ENCODE measurements around the gene DLX4.

Gene DLX4

DNA sequence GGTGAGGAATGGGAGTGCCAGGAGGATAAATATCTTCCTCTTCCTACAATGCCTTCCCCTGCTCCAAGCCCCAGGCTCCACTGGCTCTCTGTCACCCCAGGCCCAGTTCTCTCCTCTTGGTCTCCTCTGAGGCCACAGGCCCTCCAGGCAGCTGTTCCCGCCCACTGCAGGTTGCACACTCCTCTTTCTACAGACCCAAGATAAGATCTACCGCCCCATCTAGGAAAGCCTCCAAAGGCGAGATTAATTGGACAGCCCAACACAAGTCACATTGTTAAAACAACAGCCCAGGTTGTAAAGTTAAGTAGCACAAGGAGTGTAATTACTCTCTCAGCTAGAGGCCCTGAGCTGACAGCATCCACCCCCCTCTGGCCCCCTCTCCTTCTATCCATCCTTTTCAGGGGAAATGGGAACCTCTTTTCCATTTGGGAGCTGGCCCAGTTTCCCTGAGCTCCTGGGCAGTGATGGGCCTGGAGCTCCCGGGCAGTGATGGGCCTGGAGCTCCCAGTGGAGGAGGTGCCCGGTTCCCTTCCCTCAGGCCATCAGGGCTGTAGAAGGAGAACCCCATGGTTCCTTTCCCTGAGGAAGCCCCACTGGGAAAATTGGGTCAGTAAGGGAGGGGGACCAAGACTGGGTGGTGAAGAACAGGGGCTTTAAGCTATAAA, 7.3 kb downstream of the DLX4 start:
- TF ChIP-seq, protein P1, sequence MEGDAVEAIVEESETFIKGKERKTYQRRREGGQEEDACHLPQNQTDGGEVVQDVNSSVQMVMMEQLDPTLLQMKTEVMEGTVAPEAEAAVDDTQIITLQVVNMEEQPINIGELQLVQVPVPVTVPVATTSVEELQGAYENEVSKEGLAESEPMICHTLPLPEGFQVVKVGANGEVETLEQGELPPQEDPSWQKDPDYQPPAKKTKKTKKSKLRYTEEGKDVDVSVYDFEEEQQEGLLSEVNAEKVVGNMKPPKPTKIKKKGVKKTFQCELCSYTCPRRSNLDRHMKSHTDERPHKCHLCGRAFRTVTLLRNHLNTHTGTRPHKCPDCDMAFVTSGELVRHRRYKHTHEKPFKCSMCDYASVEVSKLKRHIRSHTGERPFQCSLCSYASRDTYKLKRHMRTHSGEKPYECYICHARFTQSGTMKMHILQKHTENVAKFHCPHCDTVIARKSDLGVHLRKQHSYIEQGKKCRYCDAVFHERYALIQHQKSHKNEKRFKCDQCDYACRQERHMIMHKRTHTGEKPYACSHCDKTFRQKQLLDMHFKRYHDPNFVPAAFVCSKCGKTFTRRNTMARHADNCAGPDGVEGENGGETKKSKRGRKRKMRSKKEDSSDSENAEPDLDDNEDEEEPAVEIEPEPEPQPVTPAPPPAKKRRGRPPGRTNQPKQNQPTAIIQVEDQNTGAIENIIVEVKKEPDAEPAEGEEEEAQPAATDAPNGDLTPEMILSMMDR (conservative IDR thresholded peaks at IDR 0.05): no peak
- H3K27ac ChIP-seq: no peak overlapping the region

DNA sequence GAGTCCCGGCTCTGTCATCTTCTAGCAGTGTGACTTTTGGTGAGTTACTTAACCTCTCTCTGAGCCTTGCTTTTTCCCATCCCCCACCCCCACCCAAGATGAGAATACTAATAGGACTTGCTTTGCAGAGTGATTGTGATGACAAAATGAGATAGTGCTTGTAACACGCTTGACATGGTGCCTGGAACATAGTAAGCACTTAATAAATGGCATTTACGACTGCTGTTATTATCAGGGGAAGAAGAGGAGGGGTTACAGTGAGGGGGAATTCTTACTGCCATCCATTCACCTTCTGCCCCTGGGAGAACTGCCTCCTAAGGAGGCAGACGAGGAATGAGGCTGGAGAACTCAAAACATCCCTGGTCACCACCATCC, 7.8 kb downstream of the DLX4 start:
- TF ChIP-seq, protein P1 (conservative IDR thresholded peaks at IDR 0.05): no peak
- no peak overlapping the region for H3K27ac ChIP-seq

DNA sequence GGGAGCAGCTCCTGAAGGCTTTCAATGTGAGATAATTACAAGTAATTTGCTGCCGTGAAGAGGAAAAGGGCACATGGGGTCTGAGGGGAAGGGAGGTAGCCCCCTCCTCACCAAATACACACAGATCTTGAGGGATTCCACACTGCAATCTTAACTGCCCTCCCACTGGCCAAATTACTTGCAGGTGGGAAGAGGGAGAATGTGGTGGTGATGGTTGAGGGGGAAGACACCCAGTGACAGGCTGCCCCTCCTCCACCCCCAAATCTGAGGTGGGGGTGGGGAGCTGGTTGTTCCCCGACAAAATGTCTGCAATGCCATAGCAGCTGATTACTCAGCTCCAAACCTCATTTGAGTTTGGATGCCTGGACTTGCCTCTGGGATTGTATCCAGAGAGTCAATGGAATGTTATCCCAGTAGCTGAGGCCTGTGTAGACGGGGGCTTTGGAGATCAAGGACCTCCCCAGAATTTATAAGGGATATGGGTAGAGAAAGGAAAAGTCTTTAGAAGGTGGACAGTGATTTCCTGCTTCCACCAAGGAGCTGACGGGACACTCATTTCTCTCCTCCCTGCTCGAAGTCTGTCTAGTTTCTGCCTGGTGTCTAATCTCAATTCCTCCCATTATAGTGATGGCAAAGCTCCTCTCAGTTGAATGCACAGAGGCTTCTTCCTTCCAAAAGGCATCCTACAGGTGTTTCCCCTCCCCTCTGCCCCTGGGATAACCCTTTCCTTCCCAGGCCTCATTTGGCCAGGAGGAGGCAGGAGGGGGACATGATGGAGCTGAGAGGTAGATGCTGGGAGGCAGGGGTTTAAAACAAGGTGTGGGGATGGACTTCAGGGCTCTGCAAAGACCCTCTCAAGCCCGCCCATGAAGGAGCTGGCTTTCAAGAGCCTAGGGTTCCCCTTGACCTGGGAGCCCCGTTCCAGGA, 8.7 kb downstream of the DLX4 start:
- TF ChIP-seq, protein P1 (conservative IDR thresholded peaks at IDR 0.05): no peak
- no peak overlapping the region for H3K27ac ChIP-seq

DNA sequence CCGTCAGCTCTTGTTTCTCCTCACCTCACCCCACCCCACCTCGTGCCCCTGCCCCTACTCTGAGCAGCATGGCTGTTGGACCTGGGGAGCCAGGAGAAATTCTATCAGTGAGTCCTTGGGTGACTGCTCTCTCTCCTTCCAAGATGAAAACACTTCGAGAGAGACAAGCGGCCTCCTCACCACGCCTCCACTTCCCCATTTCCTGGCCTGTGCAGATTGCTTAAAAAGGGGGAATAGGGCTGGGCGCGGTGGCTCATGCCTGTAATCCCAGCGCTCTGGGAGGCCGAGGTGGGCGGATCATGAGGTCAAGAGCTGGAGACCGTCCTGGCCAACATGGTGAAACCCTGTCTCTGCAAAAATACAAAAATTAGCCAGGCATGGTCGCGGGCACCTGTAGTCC, 9.5 kb downstream of the DLX4 start:
- TF ChIP-seq, protein P1 (conservative IDR thresholded peaks at IDR 0.05): no peak
- H3K27ac ChIP-seq: no peak overlapping the region

DNA sequence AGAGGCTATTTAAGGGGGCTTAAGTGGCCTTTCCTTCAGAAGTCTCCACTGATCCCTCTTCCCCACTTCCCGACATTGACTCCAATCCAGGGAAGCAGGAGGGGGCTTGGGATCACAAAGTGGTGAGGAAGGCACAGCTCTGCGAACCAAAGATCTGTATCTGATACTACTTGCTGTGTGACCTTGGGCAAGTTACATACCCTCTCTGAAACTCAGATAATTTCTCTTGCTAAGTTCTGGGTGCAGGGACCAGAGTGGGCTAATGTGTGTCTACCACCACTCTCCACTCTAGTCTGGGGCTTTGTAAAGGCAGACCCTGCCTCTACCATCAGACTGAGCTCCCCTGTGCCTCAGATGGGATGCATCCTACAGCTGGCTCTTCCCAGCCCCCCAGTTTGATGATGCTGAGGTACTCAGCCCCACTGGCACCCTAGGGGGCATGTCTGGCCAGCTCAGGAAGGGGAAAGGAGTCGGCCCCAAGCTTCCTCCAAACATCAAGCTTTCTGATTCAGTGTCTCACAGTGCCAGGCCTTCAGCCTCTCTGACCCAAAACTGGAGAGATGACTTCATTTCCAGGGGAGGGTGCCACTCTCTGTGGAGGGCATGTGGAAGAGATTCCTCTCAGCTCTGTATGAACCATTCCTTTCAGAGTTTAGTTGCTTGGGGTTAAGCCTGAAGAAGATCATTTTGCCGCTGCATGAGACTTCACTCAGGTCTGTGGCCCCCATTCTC, 10.9 kb downstream of the DLX4 start:
- H3K27ac ChIP-seq: no peak overlapping the region
- TF ChIP-seq, protein P1 (conservative IDR thresholded peaks at IDR 0.05): no peak

DNA sequence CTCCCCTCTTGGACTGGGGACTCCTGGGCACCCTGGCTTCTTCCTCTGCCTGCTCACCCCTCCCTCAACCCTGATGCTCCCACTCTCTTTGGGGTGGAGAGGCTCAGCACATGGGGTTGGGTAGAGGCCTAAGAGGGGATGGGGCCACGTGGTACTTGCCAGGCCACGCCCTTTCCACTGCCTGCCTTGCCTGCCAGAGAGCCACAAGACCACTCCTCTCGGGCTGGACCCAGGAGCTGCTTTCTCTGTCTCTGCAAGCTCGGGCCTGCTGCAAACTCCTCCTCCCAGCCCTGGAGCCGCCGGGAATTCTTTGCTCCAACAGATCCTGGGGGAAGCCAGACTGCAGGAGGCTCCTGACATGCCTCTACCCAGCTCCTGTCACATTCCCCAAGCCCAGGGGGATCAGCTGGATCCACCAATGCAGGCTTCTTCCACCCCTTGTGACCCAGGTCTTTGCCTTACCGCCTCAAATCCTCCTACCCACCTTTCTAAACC, 11.8 kb downstream of the DLX4 start:
- TF ChIP-seq, protein P1 (conservative IDR thresholded peaks at IDR 0.05): no peak
- H3K27ac ChIP-seq: no peak overlapping the region

DNA sequence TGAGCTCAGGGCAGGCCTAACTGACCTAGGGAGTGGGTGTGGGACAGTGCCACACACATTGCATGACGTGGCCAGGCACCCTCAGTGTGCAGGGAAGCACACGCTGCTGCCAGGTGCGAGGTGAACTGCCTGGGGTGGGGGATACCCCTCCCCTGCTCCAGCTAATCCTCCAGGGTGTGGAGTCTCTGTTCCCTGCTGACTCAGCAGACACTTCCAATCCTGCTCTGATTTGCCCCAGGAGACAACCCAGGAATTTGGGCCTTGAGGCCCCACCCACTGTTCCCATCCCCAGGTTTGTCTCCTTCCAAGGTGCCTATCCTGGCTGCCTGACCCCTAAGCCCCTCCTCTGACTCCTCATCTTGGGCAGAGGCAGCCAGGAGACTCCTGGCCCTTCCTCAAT, 15.3 kb downstream of the DLX4 start:
- TF ChIP-seq, protein P1 (conservative IDR thresholded peaks at IDR 0.05): no peak
- no peak overlapping the region for H3K27ac ChIP-seq
